HG02938 (cell line): ENCODE data around the gene MEG3.

Experiments
- ATAC-seq: cut with Tn5 transposase; IDR thresholded peaks from one replicate; pipeline ENCODE4 v1.9.1; 2021; ENCODE audit warnings: mild to moderate bottlenecking, moderate library complexity; ENCODE audit not compliant: unreplicated experiment

The MEG3 gene

DNA sequence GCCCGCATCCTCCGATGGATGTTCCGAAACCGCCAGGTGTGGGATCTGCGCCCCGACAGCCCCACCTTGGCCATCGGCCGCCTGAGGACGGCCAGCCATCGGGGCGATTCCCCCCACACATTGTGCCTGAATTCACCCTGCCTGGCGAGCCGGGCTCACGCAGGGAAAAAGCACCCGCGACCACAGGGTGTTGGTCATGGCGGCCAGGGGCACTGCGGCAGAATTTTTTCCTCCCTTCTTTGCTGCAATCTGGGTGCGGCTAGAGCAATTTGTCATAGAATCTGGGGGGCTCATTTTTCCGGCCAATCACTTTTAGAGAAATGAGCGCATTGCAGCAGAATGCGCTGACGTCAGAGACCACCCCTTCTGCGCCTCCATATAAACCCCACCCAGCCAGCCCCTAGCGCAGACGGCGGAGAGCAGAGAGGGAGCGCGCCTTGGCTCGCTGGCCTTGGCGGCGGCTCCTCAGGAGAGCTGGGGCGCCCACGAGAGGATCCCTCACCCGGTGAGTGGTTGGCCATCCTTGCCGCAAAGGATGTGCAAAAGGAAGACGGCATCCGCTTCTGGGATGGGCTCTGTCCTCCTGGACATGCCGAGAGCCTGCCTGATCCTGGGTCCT, at the start of gene MEG3:
Gene MEG3 (plus strand): TSS at position 406 of the 619 bp plus-strand sequence.
- no peak for ATAC-seq

DNA sequence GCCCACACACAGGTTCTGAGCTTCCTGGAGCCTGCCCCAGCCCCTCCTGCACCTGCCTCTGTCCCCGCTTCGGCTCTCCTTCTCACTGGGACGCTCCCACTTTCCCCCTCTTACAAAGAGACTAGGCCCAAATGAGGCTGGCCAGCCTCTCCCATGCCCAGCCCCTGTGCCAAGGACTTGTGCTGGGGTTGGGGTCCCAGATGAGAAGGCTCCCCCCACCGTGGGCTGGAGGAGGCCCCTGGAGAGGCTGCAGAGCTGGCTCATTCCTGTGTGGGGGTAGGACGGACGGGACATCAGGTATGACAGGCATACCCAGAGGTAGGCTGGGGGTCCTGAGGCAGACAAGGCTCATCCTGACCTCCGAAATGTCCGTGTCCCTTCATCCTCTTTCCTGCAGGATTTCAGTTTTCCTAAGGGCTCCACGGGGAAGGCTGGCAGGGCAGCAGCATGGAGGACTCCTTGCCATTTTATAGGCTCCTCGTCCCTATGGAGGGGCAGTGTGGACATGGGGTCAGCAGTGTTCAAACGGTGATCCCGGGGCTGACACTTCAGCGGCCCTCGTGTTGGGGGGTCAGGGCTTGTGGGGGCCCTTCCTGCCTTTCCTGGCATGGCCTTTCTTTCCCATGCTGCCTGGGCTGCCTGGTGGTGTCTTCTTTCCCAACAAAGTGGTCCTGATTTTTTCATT, 49.1 kb upstream of the MEG3 start:
- ATAC-seq, result no peak

DNA sequence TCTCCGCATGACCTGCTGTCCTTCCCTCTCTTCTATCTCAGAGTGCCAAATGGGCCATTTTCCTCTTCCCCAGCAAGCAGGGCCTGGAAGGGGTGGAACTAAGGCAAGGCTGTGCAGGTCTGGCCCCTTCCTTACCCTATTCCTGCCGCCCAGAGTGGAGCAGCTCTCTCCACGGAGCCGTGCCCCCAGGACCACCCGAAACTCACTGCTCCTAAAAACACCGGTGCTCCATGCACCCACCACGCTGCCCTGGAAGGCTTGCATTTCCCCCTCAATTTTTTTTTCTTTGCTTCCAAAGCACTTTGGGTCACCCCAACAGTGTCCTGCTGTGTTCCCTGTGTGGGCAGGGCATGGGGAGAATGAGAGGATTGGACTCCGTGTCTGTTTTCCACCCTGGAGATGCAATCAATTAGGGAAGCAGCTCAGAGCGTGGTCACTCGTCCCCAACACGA, 48.5 kb upstream of the MEG3 start:
- ATAC-seq, result no peak

DNA sequence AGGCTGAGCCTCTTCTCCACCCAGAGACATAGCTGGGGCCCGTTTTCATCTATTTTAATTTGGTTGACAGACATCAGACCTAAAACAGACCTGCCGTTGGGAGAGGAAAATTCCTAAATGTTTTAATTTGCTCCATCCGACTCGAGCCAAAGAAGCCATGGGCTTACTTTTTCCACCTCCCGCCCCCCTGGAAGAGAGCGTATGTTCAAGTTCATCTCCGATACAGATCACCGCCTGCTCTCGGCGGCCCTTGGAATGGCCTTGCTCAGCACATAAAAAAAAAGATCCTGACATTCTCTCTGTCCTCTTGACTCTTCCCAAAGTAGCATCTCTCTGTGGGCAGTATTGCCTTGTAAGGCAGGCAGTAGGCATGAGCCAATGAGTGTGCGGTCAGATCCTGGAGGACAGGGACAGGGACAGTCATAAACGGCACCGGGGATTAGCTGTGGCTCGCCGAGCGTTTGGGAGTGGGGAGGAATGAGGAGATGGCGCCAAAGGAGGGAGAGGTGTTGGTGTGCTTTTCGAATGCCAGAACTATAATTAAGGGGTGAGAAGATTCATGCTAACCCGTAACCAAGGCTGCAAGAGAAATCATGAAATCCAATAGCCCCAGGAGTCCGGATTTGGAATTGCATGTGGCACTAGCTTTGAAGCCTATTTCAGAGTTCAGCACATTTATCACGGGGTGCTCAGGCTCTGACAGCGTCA, 47.9 kb upstream of the MEG3 start:
- no peak for ATAC-seq

DNA sequence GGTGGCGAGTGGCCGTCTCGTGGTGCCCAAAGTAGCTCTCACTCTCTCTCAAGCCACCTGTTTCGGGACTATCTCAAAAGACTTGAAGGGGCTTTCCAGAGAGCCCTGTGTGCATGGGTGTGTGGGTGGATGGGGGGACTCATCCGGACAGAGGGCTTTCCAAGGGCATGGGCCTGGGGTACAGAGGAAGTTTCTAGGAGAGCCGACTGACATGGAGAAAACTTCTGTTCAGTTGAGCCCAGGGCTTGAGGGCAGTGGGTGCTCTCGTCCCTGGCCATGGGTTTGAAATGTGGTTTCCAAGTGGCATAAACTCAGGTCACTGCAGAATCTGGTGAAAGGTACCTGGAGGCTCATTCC, 47.4 kb upstream of the MEG3 start:
- no peak for ATAC-seq

DNA sequence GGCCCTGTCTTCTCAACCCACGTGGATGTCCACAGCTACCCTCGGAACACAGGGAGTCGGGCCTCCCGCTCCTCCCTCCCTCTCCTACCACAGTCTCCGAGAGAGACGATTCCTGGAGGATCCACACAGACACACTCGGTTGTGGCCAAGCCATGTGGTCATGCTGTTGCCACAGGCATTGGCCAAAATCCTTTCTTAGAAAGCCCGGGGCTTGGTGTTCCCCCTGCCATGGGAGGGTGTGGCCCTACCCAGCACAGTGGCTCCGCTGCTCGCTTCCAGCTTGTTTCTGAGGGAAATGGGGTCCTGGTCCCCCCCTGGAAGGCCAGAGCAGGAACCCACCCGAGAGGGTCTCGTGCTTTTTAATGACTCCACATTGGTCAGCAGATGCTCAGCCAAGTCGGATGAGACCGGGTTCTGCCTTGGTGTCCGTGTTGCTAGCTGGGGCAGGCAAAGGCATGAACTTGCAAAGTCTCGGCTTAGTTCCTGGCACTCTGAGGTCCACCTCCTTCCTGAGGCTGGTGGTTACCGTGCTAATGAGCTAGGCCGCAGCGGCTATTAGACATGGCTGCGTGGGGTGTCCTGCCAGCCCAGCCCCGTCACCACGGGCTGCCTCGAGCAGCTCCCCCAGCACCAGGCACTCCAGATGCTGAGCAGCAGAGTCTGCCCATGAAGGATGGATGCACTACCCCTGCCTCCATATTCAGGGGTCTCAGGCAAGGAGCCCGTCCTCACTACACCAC, 46.8 kb upstream of the MEG3 start:
- no peak for ATAC-seq

DNA sequence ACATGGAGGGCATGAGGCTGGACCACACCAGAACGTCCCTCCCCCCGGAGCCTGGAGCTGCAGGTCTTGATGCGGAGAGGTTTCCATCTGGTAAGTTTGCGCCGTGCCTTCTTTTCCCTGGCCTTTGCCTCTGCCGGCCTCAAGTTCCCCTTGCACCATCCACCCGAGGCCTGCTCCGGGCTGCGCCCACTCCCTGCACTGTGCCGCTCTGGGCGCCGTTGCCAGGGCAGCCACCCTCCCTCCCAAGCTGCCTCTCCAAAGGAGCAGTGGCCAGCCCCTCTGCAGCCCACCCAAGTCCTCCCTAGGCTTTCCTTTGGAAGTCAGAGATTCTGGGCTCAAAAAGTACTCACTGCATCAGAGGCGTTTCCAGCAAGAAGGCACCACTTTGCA, 46.2 kb upstream of the MEG3 start:
- ATAC-seq, result no peak

DNA sequence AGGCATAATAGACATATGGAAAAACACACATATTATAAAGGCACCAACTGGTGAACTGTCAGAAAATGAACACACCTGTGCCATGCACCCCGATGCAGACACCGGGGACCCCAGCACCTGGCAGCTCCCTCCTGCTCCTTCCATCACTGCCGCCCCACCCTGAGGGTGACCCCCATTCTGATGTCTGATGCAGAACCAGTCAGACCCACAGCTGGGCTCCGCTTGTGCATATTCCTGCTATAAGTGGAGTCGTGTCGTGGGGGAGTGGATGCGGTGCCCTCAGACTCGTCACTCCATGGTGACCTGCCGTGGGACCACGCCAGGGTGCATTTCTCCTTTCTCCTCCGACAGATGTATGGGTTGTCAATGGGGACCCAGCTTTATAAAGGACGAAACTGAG, 45.7 kb upstream of the MEG3 start:
- no peak for ATAC-seq

DNA sequence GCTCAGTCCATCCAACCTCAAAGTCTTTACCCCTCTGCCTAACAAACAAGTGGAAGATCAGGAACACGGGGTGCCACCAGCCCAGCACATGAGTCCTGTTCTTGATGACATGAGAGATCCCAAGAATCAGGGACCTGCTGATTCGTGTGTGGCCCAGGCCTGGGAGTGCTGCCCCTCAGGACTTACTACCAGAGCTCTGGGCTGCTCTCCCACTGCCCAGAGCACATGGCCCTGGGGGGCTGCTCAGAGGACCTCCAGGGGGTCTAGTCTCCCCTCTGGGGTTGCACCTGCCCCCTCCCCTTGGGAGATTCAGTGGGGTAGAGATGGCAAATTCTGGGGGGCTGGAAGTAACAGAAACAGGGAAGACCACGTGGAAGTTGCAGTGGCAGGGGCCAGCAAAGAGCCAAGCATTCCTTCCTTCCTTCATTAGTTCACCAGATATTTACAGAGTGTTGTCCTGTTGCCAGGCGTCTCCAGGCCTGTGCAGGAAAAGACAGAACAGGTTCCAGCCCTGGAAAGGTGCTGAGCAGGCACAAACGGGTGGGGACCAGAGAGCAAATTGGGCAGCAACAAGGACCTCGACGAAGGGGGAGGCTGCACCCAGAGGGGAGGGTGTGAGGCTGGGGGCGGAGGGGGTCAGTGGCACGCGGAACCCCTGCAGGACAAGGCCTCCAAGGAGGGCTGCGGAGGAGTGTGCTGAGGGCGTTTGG, 45.1 kb upstream of the MEG3 start:
- no peak for ATAC-seq

DNA sequence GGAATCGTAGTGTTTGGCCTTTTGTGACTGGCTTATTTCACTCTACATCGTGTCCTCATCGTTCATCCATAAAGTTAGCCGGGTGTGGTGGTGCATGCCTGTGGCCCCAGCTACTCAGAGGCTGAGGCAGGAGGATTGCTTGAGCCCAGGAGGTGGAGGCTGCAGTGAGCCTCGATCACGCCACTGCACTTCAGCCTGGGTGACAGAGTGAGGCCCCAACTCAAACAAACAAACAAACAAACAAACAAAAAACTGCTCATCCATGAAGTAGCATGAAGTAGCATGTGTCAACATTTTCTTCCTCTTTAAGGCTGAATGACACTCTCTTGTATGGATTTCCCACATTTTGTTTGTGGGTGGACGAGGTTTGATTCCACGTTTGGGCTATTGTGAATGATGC, 44.0 kb upstream of the MEG3 start:
- no peak for ATAC-seq

DNA sequence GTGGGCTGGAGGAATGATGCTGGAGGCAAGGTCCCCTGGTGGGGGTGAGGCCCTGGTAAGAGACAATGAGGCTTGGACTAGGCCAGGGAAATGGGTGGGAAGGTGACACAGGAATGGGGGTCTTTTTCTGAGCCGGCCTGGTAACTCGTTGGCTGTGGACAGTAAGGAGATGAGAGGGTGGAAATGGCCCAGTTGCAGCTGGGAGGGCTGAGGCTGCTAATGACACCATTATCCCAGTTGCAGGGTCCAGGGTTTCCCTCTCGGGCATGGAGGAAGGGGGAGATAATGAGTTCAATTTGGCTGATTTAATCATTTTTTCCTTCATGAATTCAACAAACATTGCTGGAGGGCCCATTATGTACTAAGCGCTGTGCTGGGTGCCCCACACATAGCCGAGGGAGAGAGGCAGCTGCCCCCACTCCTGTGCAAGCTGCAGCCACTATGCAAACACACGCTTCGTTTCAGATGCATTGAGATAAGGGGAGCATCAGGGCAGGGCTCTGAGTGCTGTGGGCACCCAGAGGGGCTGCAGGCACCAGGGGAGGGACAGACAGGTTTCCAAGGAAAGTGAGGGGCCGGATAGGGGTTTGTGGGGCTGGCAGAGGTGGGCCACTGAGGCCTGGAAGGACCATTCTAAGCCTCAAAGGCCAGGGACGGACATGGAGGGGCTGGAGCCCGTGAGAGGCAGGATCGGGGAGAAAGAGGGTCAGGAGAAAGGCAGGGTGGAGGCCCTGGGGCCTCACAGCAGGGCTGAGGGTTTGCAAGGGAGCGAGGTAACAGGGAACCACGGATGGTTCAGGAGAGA, 43.2 kb upstream of the MEG3 start:
- no peak for ATAC-seq

DNA sequence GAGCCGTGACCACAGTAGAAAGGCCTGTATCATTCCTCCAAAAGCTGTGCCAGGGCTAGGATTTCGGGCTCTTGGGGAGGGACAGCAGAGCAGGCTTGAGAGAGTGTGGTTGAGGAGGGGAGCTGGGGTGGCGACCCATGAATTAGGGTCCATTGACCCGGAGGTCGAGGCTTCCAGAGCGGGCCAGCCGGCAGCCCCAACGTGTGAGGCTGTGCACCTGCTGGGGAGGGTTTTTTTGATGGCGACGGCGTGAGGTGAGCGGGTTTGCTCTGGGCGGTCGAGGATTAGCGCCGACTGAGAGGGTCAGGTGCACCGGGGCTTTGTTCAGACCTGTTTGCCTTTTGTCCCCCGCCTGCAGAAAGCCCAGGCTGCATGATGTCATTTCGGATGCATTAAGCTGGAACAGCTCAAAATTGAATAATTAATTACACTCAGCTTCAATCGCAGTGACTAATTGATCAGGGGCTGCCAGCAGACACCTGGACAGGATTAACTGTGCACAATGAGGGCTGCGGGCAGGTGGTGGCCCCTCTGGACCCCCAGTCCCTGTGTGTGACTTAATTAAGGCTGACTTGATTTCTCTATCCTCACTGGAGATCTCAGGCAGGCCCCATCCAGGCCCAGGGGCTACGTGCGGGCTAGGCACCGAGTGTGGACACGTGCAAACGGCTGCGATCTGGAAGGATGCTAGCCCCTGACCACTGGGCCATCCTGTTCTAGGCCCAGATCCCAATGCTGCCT, 42.1 kb upstream of the MEG3 start:
- no peak for ATAC-seq

DNA sequence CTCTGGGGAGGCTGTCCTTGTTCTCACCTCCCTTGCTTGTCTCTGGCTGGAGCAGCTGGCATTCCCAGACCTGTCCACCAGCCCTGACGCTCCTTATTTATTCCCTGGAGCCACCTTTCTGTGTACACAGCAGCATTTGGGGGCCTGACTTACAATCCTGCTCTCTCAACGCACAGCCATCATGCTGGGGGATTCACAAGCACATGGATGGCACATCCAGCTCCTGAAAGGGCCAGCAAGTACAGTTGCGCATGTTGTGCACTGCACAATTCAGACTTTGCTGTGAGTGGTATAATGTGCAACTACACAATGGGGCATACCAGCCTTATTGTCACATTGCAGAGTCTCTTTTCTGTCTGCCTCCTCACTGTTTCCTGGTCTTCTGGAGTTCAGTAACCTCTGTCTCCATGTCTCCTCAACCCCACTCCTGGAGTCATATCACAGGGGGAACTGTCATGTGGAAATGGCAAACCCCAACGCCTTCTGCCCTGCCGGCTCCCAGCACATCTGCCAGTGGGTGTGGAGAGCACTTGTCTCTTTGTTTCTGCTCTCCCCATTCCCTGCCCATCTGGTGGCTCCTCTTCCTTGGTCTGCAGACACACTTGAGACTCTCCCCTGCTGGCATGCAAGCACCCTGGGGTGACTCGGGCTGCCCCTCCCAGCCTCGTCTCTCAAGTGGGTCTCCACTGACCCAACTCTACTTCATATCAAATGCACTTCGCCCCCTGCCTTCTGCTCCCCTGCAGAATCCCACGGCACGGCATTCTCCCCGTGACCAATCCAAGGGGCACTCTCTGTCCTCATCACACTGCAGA, 41.2 kb upstream of the MEG3 start:
- no peak for ATAC-seq

DNA sequence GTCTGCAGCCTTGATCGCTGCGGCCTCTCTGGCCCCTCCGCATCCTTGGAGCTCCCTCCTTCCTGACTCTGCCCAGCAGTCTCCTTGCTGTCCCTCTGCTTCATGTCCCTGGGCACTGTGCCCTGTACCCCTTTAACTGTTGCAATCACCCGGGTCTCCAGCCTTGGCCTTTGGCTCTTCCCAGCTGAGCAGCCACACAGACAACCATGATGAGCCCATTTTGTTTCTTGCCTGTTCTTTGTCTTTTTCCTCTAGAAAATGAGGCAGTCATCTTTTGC, 40.6 kb upstream of the MEG3 start:
- no peak for ATAC-seq

DNA sequence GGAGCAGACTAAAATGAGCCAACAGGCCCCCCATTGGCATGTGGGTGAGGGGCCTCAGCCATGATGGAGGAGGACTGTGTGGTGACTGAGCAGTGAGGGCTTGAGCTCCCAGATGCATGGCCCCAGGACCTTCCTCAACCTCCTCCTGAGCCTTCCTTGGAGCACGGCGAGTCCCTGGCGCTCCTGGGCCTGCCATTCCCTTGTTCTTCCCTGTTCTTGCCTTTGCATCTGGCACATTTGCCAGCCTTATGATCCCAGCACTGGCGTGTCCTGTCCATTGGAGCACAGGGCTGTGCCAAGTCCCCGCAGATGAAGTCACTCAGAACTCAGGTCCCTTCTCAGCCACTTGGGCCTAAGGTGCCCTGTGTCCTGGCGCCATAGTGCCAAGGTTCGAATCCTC, 40.3 kb upstream of the MEG3 start:
- no peak for ATAC-seq

DNA sequence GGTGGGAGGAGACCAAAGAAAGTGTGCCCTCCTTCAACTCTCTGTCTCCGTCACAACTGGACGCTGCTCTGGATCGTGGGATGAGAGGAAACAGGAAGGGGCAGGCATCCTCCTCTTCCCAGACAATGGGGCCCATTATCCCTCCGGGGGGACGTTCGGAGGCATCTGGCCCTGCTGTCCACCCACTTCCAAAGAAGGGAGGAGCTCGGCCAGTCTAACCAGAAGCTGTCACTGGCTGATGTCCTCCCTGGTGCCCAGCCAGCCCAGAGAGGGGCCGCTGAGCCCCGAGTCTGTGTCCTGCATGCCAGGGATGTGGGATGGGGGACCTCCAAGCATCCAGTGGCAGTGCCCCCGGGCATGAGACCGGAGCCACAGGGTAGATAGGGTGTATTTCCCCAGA, 39.8 kb upstream of the MEG3 start:
- no peak for ATAC-seq

DNA sequence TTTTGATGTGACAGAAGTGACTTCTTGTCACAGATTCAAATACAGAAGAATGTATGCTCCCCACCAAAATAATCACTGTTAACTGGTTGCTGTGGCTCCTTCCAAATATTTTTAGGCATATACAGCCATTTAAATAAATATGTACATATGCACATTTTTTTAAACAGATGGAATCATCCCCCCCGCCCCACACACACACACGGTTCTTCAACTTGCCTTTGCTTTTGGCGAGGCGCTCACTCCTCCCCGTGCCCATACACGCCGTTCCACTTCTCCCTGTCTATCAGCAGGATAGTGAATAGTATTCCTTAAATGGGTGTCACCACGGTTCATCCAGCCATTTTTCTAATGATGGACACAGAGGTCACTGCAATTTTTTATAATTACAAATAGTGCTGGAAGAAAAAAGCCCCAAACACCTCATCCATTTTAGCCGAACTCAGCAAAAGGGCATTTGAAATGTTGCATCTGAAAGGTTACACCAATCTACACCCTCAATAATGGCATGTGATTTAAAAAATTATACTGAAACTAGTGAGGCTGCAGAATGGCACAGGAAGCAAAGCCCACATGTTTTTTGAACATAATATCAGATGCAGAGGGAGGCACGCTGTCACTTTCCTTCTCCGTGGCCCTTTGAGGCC, 39.2 kb upstream of the MEG3 start:
- ATAC-seq, result no peak

DNA sequence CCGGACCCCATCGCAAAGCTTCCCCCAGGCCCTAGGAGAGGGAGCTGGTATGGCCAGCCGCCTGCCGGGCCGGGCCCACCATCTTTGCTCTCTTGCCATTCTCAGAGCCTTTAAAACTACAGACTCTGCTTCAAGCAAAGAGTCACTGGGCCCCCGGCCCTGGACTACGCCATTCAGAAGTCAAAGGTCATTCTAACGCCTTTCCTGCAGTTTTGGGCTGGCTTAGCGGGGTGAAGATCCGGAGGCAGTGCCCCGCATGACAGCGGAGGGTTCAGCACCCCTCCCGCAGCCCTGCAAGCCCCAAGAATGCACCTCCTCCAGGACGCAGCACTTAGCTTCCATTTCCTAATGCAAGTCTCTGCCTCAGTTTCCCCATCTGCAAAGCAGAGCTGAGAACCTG, 38.3 kb upstream of the MEG3 start:
- no peak for ATAC-seq
